Measurements from ENCODE around the gene SLC25A14. TPM values are rescaled to one million over a fixed set of nuclear protein-coding genes. Genes with fewer than 3 reads are reported as not detected.

The SLC25A14 gene
- total RNA-seq, 1 experiment from 2014 or later: 13.1 TPM

- RAD21 ChIA-PET (ENCODE audit: low non-redundant PET in 1 of 2, low total read pairs in 2 of 2, uncharacterized antibody in 2 of 2, unreplicated experiment in 2 of 2): no interaction called here
- H3K9me2 ChIP-seq (ENCODE audit: insufficient read depth): no peaks in the 10 kb centered on the region
- CTCF ChIA-PET: no interaction called here
- H3K4me2 ChIP-seq (ENCODE audit: low read length): no peak overlapping the region
- BruUV-seq (replicated peaks): no TSS peak
- H3K4me3 ChIP-seq (replicated peaks in 1 of 2; ENCODE audit: low read depth in 1 of 2, low read length in 2 of 2): no peak overlapping the region
- H3K79me2 ChIP-seq (ENCODE audit: insufficient read depth, low read length): no peaks in the 10 kb centered on the region
- no peaks in the 10 kb centered on the region for H3K9me3 ChIP-seq (ENCODE audit: control insufficient read depth in 1 of 2, insufficient read depth in 1 of 2, low read depth in 1 of 2, low read length in 2 of 2)
- no peaks in the 10 kb centered on the region for H4K20me1 ChIP-seq (ENCODE audit: insufficient read depth)
- H3K4me1 ChIP-seq (ENCODE audit: control insufficient read depth in 1 of 2, insufficient read depth in 2 of 2, low read length in 2 of 2): peaks cover 0 to 7% of the 10 kb centered on the region in 2 experiments; a peak in 2 of 4 replicates
- DNase-seq (ENCODE audit: low read depth, low spot score): no peak
- no peak for ATAC-seq
- no peaks in the 10 kb centered on the region for H3K36me3 ChIP-seq (ENCODE audit: control insufficient read depth in 1 of 2, insufficient read depth in 2 of 2, low read length in 2 of 2)
- TF ChIP-seq CEBPB (IDR thresholded peaks at IDR 0.05; ENCODE audit: low read depth) (no peak), YY1 (IDR thresholded peaks at IDR 0.05; ENCODE audit: extremely low read depth, insufficient replicate concordance, low read depth, low read length) (no peak), POLR2AphosphoS5 (IDR thresholded peaks at IDR 0.05; ENCODE audit: low read depth, low read length) (no peak), FOSL1 (IDR thresholded peaks at IDR 0.05; ENCODE audit: low read depth) (no peak), ELF1 (IDR thresholded peaks at IDR 0.05; ENCODE audit: borderline replicate concordance, low read depth) (no peak), MAX (IDR thresholded peaks at IDR 0.05) (no peak), JUND (IDR thresholded peaks at IDR 0.05) (no peak), REST (IDR thresholded peaks at IDR 0.05; ENCODE audit: low read depth) (no peak), CBX3 (IDR thresholded peaks at IDR 0.05; ENCODE audit: low read depth) (no peak), ZFX (IDR thresholded peaks at IDR 0.05) (no peak)
- no peak overlapping the region for H3K9ac ChIP-seq (ENCODE audit: low read length)
- no peak overlapping the region for H2AFZ ChIP-seq (ENCODE audit: low read depth, low read length, poor library complexity, severe bottlenecking)
- intact Hi-C loops (cut with micrococcal nuclease): no loop called here
- no peaks in the 10 kb centered on the region for H3K27me3 ChIP-seq (ENCODE audit: insufficient read depth, low read length)
- H3K27ac ChIP-seq (ENCODE audit: low read depth, low read length): no peak overlapping the region
- POLR2A ChIA-PET: no interaction called here
These were observed 3.7 kb downstream of the SLC25A14 start for GRCh38 chrX:130343411-130343810.
